HuH-7 (cell line): ENCODE measurements around the gene TMEM164.

Experiments
- DNase-seq: peaks from one replicate; pipeline ENCODE4 v3.0.0; 2011; ENCODE audit warnings: low spot score

The TMEM164 gene

GRCh38 chrX:110212299-110212698 lies 209.4 kb downstream of the TMEM164 start:
- no peak for DNase-seq

- no peak for DNase-seq
Observed at GRCh38 chrX:110213183-110213582, 210.3 kb downstream of the TMEM164 start.

- no peak for DNase-seq
Observed at GRCh38 chrX:110214684-110215083, 211.8 kb downstream of the TMEM164 start.

- DNase-seq, result no peak
Observed at GRCh38 chrX:110215411-110215810, 212.5 kb downstream of the TMEM164 start.

- no peak for DNase-seq
Observed at GRCh38 chrX:110216027-110216426, 213.1 kb downstream of the TMEM164 start.

GRCh38 chrX:110218591-110218990 lies 215.7 kb downstream of the TMEM164 start:
- no peak for DNase-seq

GRCh38 chrX:110219920-110220319 lies 217.0 kb downstream of the TMEM164 start:
- no peak for DNase-seq

GRCh38 chrX:110222497-110223257 lies 219.8 kb downstream of the TMEM164 start:
- no peak for DNase-seq

GRCh38 chrX:110224926-110225617 lies 222.2 kb downstream of the TMEM164 start:
- DNase-seq, result no peak

GRCh38 chrX:110226931-110227330 lies 224.0 kb downstream of the TMEM164 start:
- no peak for DNase-seq
